ENCODE data around the gene MET. TPM values are rescaled to one million over a fixed set of nuclear protein-coding genes. Genes with fewer than 3 reads are reported as not detected.
"Not testable (repeated sequence)": the region's sequence is repeated elsewhere in the genome, so short reads cannot be mapped to it uniquely, and the experiment has no call there.

Gene MET
- total RNA-seq, 4 donors from 2014 or later, result 3.8 to 25.0 (median 18.6) TPM

GRCh38 chr7:116811768-116812167 lies 139.8 kb downstream of the MET start:
- Histone ChIP-seq H3K4me3 (no peak overlapping the region), H3K36me3 (no peaks in the 10 kb centered on the region), H3K9me3 (no peaks in the 10 kb centered on the region), H3K27me3 (no peaks in the 10 kb centered on the region), H3K27ac (no peak overlapping the region), H3K4me1 (peaks cover 0 to 4% (median 0%) of the 10 kb centered on the region in 3 donors)
- intact Hi-C loops (cut with DNase I), result loop anchor here (10.0 kb wide), 1 partner anchor 637 kb away; no protein-coding TSS in a partner anchor
- 78 to 80% methylated on average over 1 to 3 of the region's 3 CpGs for WGBS, 2 donors
- peak in 1 of 6 experiments; percentile 4 for TF ChIP-seq CTCF (IDR thresholded peaks at IDR 0.05)
- no peak for TF ChIP-seq POLR2A (IDR thresholded peaks at IDR 0.05)
- no peak for DNase-seq

- DNase-seq, result no peak
- Histone ChIP-seq H3K4me1 (peaks cover 0 to 4% (median 0%) of the 10 kb centered on the region in 3 donors), H3K36me3 (no peaks in the 10 kb centered on the region), H3K4me3 (no peak overlapping the region), H3K27me3 (no peaks in the 10 kb centered on the region), H3K9me3 (no peaks in the 10 kb centered on the region), H3K27ac (no peak overlapping the region)
- no peak for TF ChIP-seq POLR2A (IDR thresholded peaks at IDR 0.05)
- no peak for TF ChIP-seq CTCF (IDR thresholded peaks at IDR 0.05)
- 68 to 76% methylated on average over 2 of the region's 2 CpGs for WGBS, 2 donors
- intact Hi-C loops (cut with DNase I), result loop anchor here (10.0 kb wide), 1 partner anchor 638 kb away; no protein-coding TSS in a partner anchor
These were observed 140.9 kb downstream of the MET start for GRCh38 chr7:116812860-116813259.

- H3K4me1 ChIP-seq, H3K36me3 ChIP-seq, H3K9me3 ChIP-seq, H3K27me3 ChIP-seq, DNase-seq, H3K4me3 ChIP-seq, H3K27ac ChIP-seq: not testable (repeated sequence)
- WGBS, 2 donors, result 86 to 89% methylated on average over 3 of the region's 3 CpGs
- intact Hi-C loops (cut with DNase I), result loop anchor here (10.0 kb wide), 1 partner anchor 639 kb away; no protein-coding TSS in a partner anchor
These were observed 141.4 kb downstream of the MET start for GRCh38 chr7:116813371-116813770.

GRCh38 chr7:116815041-116815440 lies 143.0 kb downstream of the MET start:
- DNase-seq, result no peak
- H3K4me3 ChIP-seq, result no peak overlapping the region
- no peak overlapping the region for H3K27ac ChIP-seq
- intact Hi-C loops (cut with DNase I), result loop anchor here (10.0 kb wide), 1 partner anchor 640 kb away; no protein-coding TSS in a partner anchor
- H3K9me3 ChIP-seq, result no peaks in the 10 kb centered on the region
- TF ChIP-seq POLR2A (IDR thresholded peaks at IDR 0.05), result no peak
- TF ChIP-seq CTCF (IDR thresholded peaks at IDR 0.05), result no peak
- 55 to 80% methylated on average over 3 of the region's 3 CpGs for WGBS, 2 donors
- no peaks in the 10 kb centered on the region for H3K4me1 ChIP-seq
- no peaks in the 10 kb centered on the region for H3K27me3 ChIP-seq
- no peaks in the 10 kb centered on the region for H3K36me3 ChIP-seq

GRCh38 chr7:116820149-116820548 lies 148.2 kb downstream of the MET start:
- no peak for DNase-seq
- H3K4me1 ChIP-seq, result no peaks in the 10 kb centered on the region
- H3K9me3 ChIP-seq, result no peaks in the 10 kb centered on the region
- H3K4me3 ChIP-seq, result no peak overlapping the region
- 76 to 89% methylated on average over 3 of the region's 3 CpGs for WGBS, 2 donors
- TF ChIP-seq CTCF (IDR thresholded peaks at IDR 0.05) (no peak), POLR2A (IDR thresholded peaks at IDR 0.05) (no peak)
- intact Hi-C loops (cut with DNase I), result no loop called here
- H3K27ac ChIP-seq, result no peak overlapping the region
- H3K27me3 ChIP-seq, result no peaks in the 10 kb centered on the region
- no peaks in the 10 kb centered on the region for H3K36me3 ChIP-seq

GRCh38 chr7:116821647-116822046 lies 149.7 kb downstream of the MET start:
- H3K4me1 ChIP-seq; H3K9me3 ChIP-seq; H3K4me3 ChIP-seq; H3K27ac ChIP-seq; intact Hi-C loops (cut with DNase I); DNase-seq; H3K27me3 ChIP-seq; H3K36me3 ChIP-seq: not testable (repeated sequence)
- 81 to 89% methylated on average over 4 of the region's 4 CpGs for WGBS, 2 donors
